SKM-1 (cell line): ENCODE data around the gene WDSUB1.

Experiments used
- DNase-seq: peaks from one replicate; lab custom pipeline; 2025; ENCODE audit not compliant: unreplicated experiment; lab: John Stamatoyannopoulos, UW

The WDSUB1 gene

DNA sequence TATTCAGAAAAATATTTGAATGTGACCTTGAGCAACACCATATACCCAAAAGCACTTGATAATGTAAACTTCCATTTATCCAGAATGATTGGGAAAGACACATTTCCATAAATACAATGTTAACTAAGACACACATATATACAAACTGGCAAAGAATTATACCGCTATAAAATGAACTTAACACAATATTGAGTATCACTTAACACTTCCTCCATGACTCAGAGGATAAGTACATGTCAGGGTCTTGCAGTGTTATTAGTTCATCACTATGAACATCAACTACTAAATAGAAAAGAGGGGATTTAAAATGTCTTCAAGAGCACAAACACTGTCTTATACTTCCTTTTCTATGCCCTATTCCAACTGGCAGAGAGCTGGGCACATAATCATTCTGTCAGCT, 18.6 kb downstream of the WDSUB1 start:
- DNase-seq: no peak

GRCh38 chr2:159266554-159266953, 19.9 kb downstream of the WDSUB1 start:
- DNase-seq: no peak

DNA sequence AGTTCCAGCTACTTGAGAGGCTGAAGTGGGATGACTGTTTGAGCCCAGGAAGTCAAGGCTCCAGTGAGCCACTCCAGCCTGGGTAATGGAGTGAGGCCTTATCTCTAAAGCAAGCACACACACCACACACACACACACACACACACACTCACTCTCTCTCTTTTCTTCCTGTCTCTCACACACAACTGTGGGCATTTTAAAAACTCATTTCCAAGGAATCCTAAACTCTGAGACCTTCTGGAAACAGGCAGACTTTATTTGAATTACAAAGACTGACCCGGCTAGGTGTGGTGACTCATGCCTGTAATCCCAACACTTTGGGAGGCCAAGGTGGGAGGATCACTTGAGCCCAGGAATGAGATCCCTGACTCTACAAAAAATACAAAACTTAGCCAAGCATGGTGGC, 21.3 kb downstream of the WDSUB1 start:
- DNase-seq: no peak

GRCh38 chr2:159262904-159263303, 23.6 kb downstream of the WDSUB1 start:
- no peak for DNase-seq

- no peak for DNase-seq
These were observed 24.3 kb downstream of the WDSUB1 start for GRCh38 chr2:159262226-159262625.

DNA sequence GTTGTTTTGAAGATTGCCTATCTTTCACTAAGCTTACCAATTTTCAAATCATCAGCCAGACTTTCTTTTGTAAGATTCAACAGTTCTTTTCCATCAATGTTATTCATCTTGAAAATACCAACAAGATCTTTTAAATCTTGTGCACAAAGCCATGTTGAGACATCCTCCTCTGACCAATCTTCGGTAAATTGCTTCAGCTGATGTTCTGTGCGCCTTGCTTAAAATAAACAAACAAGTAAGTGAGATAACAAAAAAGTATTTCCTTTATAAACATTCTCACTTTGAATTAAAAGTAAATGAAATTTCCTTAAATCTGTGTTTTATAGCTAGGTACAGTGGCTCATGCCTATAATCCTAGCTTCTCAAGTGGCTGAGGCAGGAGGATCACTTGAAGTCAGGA, 30.3 kb downstream of the WDSUB1 start:
- DNase-seq: no peak

GRCh38 chr2:159252905-159253304, 33.6 kb downstream of the WDSUB1 start:
- DNase-seq: no peak

GRCh38 chr2:159251296-159252173, 35.0 kb downstream of the WDSUB1 start:
- no peak for DNase-seq

GRCh38 chr2:159249990-159250715, 36.4 kb downstream of the WDSUB1 start:
- DNase-seq: peak; percentile 42

GRCh38 chr2:159246325-159246988, 40.0 kb downstream of the WDSUB1 start:
- no peak for DNase-seq

DNA sequence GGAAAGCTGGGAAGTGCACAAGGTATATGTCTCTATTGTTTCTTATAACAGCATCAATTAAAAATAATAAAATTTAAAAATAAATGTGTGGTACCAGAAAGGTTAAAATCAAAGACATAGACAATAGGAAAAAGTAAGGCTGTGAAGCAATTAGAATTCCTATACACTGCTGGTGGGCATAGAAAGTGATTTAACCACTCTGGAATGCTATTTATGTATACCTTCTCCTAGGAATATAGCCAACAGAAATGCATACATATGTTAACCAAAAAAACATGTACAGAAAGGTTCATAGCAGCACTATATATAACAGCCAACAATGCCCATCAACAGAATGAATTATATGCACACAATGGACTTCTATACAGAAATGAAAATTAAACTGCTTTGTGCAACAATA, 43.0 kb downstream of the WDSUB1 start:
- DNase-seq: no peak

DNA sequence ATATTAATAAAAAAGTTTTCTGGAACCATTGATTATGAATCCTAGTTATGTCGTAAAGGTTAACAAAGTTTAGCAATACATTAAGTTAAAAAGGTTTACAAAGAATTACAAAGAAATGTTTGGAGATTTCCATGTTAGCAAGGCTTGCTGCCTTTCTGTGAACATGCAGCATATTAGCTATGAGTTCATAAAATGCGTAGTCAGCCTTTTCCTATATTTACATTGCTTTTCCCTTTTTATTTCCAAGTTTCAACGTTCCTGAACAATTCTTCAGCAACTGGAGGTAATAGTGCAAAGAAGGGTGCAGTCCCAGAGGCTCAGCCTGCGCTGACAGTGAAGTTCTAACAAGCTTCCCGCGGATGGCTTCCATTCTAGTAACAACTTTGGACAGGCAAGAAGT, 51.6 kb downstream of the WDSUB1 start:
- no peak for DNase-seq

DNA sequence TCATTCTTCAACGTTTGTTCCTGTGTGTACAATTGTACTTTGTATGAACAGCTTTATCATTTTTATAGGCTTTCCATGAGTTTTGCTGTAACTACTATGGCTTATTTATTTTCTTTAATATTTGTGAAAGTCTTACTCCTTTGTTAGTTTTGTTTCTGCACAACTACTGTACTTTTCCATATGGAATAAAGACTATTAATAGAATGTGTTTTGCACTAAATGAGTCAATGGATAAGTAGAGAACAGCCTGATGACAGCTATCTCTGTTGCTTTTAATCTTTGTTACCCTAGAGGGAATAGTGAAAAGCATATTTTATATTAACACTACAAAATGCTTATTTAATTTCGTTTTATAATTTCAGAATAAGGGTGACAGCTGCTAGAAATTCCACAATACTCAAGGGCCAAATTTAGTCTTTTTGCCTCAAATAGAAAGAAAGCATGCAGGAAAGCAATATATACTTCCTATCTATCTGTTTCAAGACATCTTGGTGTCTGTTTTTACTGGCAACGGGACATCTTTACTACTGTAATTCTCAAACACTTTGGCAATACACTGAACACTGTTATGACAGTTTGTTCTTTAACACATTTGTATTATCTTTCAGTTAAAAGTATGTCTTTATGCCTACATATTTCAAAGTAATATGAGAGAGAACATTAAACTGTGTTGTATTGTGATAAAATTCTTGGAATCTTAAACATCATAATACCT, 53.9 kb downstream of the WDSUB1 start:
- DNase-seq: no peak

GRCh38 chr2:159230145-159230877, 56.2 kb downstream of the WDSUB1 start:
- DNase-seq: no peak

GRCh38 chr2:159229476-159230144, 56.9 kb downstream of the WDSUB1 start:
- DNase-seq: no peak

DNA sequence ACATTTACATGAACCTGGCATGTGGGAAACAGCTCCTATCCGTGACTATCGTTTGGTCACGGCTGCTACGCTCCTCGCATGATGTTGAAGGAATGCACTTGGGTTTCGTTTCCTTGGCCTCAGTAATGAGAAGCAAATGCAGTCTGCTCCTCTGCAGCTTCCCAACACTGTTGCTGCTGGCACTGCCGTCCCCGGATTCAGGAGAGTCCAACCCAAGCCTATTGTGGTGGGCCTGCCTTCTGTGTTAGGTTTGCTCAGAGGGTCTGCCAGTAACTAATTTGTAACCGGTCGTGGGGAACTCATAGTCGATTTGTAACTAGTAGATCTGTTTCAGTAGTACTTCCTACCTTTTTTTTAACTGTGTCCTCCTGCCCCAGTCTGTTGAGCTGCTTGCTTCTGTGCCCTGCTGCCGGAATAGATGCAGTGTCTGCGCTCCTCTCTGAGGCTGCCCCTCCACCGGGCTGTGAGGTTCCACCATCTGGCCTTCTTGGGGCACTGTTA, 58.4 kb downstream of the WDSUB1 start:
- no peak for DNase-seq

GRCh38 chr2:159227467-159227866, 59.0 kb downstream of the WDSUB1 start:
- no peak for DNase-seq

- no peak for DNase-seq
These were observed 59.7 kb downstream of the WDSUB1 start for GRCh38 chr2:159226608-159227385.

GRCh38 chr2:159226059-159226461, 60.4 kb downstream of the WDSUB1 start:
- peak; percentile 14 for DNase-seq
